Liver (tissue), 9 donors: ENCODE results near the gene FAM149B1. TPM values are rescaled to one million over a fixed set of nuclear protein-coding genes. Genes with fewer than 3 reads are reported as not detected.
"Not testable (repeated sequence)": the region's sequence is repeated elsewhere in the genome, so short reads cannot be mapped to it uniquely, and the experiment has no call there.

Experiments used
- DNase-seq: peaks from one replicate; pipeline ENCODE4 v3.0.0-alpha.2; 2017; ENCODE audit warnings: low spot score
- H3K27ac ChIP-seq, 2 donors: one replicate each; pipeline ENCODE4 v1.7.0; 2013; ENCODE audit warnings: inconsistent platforms in 2 of 2, low read length in 2 of 2, control low read depth in 1 of 2, low read depth in 1 of 2, mild to moderate bottlenecking in 1 of 2
- H3K27me3 ChIP-seq, 4 donors: one replicate each; pipeline versions ENCODE4 v1.6.1 to v1.7.0; 2013; ENCODE audit warnings: low read length in 3 of 4, inconsistent platforms in 1 of 4, mild to moderate bottlenecking in 1 of 4, moderate library complexity in 1 of 4; ENCODE audit not compliant: control insufficient read depth in 4 of 4, insufficient read depth in 4 of 4
- H3K36me3 ChIP-seq, 4 donors: one replicate each; pipeline versions ENCODE4 v1.6.1 to v1.7.0; 2013; ENCODE audit warnings: low read length in 3 of 4, mild to moderate bottlenecking in 3 of 4, low read depth in 1 of 4, moderate library complexity in 1 of 4; ENCODE audit not compliant: control insufficient read depth in 4 of 4, insufficient read depth in 3 of 4
- H3K4me1 ChIP-seq, 4 donors: one replicate each; pipeline versions ENCODE4 v1.6.1 to v1.7.0; 2013; ENCODE audit warnings: low read length in 3 of 4, mild to moderate bottlenecking in 3 of 4, moderate library complexity in 1 of 4; ENCODE audit not compliant: control insufficient read depth in 4 of 4, insufficient read depth in 4 of 4
- H3K4me3 ChIP-seq, 3 donors: one replicate each; pipeline versions ENCODE4 v1.6.1 to v1.7.0; 2013; ENCODE audit warnings: low read length in 3 of 3, control low read depth in 1 of 3, low read depth in 1 of 3, mild to moderate bottlenecking in 1 of 3
- H3K9ac ChIP-seq, 2 donors: one replicate each; pipeline ENCODE4 v1.7.0; 2013; ENCODE audit warnings: low read length in 2 of 2, mild to moderate bottlenecking in 2 of 2, moderate library complexity in 2 of 2, control low read depth in 1 of 2, low read depth in 1 of 2
- H3K9me3 ChIP-seq, 4 donors: one replicate each; pipeline versions ENCODE4 v1.6.1 to v1.7.0; 2013; ENCODE audit warnings: low read length in 3 of 4; ENCODE audit not compliant: control insufficient read depth in 4 of 4
- ATF3 ChIP-seq: IDR thresholded peaks from 2 replicates; pipeline ENCODE4 v1.6.1; 2016; ENCODE audit warnings: antibody characterized with exemption
- EGR1 ChIP-seq, 2 donors: IDR thresholded peaks; 2 replicates each; pipeline ENCODE4 v1.6.1; 2016 to 2018; ENCODE audit warnings: antibody characterized with exemption in 2 of 2, low read depth in 2 of 2
- FOXA1 ChIP-seq: IDR thresholded peaks from 2 replicates; pipeline ENCODE4 v1.6.1; 2016; ENCODE audit warnings: antibody characterized with exemption
- FOXA2 ChIP-seq: IDR thresholded peaks from 2 replicates; pipeline ENCODE4 v1.6.1; 2016; ENCODE audit warnings: antibody characterized with exemption
- GABPA ChIP-seq, 2 donors: IDR thresholded peaks in 1 of 2; conservative IDR thresholded peaks in 1 of 2; 2 replicates each; pipeline ENCODE4 v1.6.1; 2016; ENCODE audit warnings: antibody characterized with exemption in 2 of 2, mild to moderate bottlenecking in 1 of 2, moderate library complexity in 1 of 2
- HNF4A ChIP-seq, 2 donors: conservative IDR thresholded peaks; 2 replicates each; pipeline ENCODE4 v1.6.1; 2016; ENCODE audit warnings: antibody characterized with exemption in 2 of 2, mild to moderate bottlenecking in 2 of 2
- HNF4G ChIP-seq: IDR thresholded peaks from 2 replicates; pipeline ENCODE4 v1.6.1; 2016; ENCODE audit warnings: antibody characterized with exemption
- JUND ChIP-seq, 2 donors: IDR thresholded peaks; 2 replicates each; pipeline ENCODE4 v1.6.1; 2016; ENCODE audit warnings: antibody characterized with exemption in 2 of 2
- MAX ChIP-seq: IDR thresholded peaks from 2 replicates; pipeline ENCODE4 v1.6.1; 2016; ENCODE audit warnings: antibody characterized with exemption
- NR2F2 ChIP-seq: IDR thresholded peaks from 2 replicates; pipeline ENCODE4 v1.6.1; 2016; ENCODE audit warnings: antibody characterized with exemption
- RAD21 ChIP-seq, 2 donors: IDR thresholded peaks; 2 replicates each; pipeline ENCODE4 v1.6.1; 2016; ENCODE audit warnings: antibody characterized with exemption in 2 of 2, mild to moderate bottlenecking in 2 of 2
- SP1 ChIP-seq: IDR thresholded peaks from 2 replicates; pipeline ENCODE4 v1.6.1; 2018; ENCODE audit warnings: antibody characterized with exemption, mild to moderate bottlenecking
- TAF1 ChIP-seq: conservative IDR thresholded peaks from 2 replicates; pipeline ENCODE4 v1.6.1; 2016; ENCODE audit warnings: antibody characterized with exemption, mild to moderate bottlenecking
- YY1 ChIP-seq: IDR thresholded peaks from 2 replicates; pipeline ENCODE4 v1.6.1; 2016; ENCODE audit warnings: antibody characterized with exemption, mild to moderate bottlenecking
- ZBTB33 ChIP-seq: IDR thresholded peaks from 2 replicates; pipeline ENCODE4 v1.6.1; 2016; ENCODE audit warnings: antibody characterized with exemption
- WGBS: extraction: QIAGEN DNeasy Blood & Tissue Kit; methylation state at CpG from one replicate; pipeline ENCODE4 v1.1.7; 2013; 5-methylcytosine and 5-hydroxymethylcytosine counted together
- polyA plus RNA-seq, 2 donors: library from polyadenylated mRNA; stranded (reverse) in 1 of 2; unstranded in 1 of 2; fragments of 200-250 nt in 1 of 2; fragments of >200 nt in 1 of 2; fragmentation: Nextera tagmentation in 1 of 2; extraction: Ambion mirVana in 1 of 2; gene quantifications; one replicate each; pipeline versions ENCODE4 v1.2.1 to v1.2.3, GENCODE V29; 2013 to 2015
- total RNA-seq, 2 donors: library from RNA; depleted of rRNA; stranded (reverse); fragments of >200 nt; gene quantifications; one replicate each; pipeline ENCODE4 v1.2.3, GENCODE V29; 2014
- TF ChIP-seq, protein P1 (sequence below): IDR thresholded peaks from 2 replicates; pipeline ENCODE4 v1.6.1; 2016; ENCODE audit warnings: antibody characterized with exemption, mild to moderate bottlenecking
- TF ChIP-seq, protein P2 (sequence below): fragments of 150-350 bp; IDR thresholded peaks from 2 replicates; pipeline ENCODE4 v1.5.1; 2017; ENCODE audit warnings: improper control_type of control experiment, low read depth, low read length; ENCODE audit not compliant: missing input control
- donor health status: healthy.
- donor health status: healthy.
- donor health status: healthy.
- donor health status: healthy.
- donor health status: healthy.

The FAM149B1 gene
- total and polyA plus RNA-seq, 4 donors, result 7.3 to 12.9 (median 9.1) TPM

GRCh38 chr10:73253225-73253555 is 85.3 kb downstream of the FAM149B1 start:
- peak overlapping the region; percentile 83 to 99 for H3K9ac ChIP-seq
- no peaks in the 10 kb centered on the region for H3K27me3 ChIP-seq
- peak overlapping the region; percentile 83 to 97 (median 94) for H3K4me3 ChIP-seq
- 1% methylated on average over 4 of the region's 4 CpGs for WGBS
- TF ChIP-seq ZBTB33 (no peak), TAF1 (no peak), GABPA (IDR thresholded peaks at IDR 0.05 in 1 of 2, conservative IDR thresholded peaks at IDR 0.05 in 1 of 2) (no peak), HNF4A (conservative IDR thresholded peaks at IDR 0.05) (no peak), RAD21 (IDR thresholded peaks at IDR 0.05) (no peak), FOXA1 (no peak), MAX (no peak)
- no peaks in the 10 kb centered on the region for H3K9me3 ChIP-seq
- peaks cover 4 to 27% (median 23%) of the 10 kb centered on the region in 4 donors for H3K4me1 ChIP-seq
- peaks cover 3 to 7% (median 5%) of the 10 kb centered on the region in 4 donors for H3K36me3 ChIP-seq
- no peak for DNase-seq
- peak overlapping the region in 1 of 2 donors; percentile 90 for H3K27ac ChIP-seq

DNA sequence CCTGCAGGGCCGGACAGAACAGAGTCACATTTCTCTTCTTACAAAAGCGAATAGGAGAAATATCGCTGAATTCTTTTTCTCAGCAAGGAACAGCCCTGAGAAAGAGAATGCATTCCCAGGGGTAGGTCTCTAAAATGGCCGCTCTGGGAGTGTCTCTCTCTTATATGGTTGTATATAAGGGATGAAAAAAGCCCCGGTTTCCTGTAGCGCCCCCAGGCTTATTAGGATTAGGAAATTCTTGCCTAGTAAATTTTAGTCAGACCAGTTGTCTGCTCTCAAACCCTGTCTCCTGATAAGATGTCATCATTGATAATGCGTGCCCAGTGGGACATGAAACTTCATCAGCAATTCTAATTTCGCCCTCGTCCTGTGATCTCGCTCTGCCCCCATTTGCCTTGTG is 90.7 kb downstream of the FAM149B1 start:
- not testable (repeated sequence) for H3K27me3 ChIP-seq, H3K9ac ChIP-seq, H3K9me3 ChIP-seq, DNase-seq, H3K4me3 ChIP-seq, H3K4me1 ChIP-seq, H3K36me3 ChIP-seq, H3K27ac ChIP-seq
- WGBS, result 97% methylated on average over 10 of the region's 10 CpGs

DNA sequence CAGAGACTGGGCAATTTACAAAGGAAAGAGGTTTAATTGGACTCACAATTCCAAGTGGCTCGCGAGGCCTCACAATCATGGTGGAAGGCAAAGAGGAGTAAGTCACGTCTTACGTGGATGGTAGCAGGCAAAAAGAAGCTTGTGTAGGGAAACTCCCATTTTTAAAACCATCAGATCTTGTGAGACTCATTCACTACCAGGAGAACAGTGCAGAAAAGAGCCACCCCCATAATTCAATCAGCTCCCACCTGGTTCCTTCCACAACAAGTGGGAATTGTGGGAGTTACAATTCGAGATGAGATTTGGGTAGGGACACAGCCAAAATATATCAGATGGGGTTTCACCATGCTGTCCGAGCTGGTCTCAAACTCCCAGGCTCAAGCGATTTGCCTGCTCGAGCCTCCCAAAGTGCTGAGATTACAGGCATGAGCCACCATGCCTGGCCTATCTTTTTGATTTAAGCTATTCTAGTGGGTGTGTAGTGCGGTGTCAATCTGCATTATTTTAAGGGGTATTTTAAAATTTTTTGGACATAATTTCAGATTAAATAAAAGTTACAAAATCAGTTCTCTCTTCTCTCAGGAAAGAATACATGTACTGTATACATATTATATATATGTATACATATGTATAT is 93.6 kb downstream of the FAM149B1 start:
- no peak for DNase-seq
- 96% methylated on average over 9 of the region's 9 CpGs for WGBS
- H3K27me3 ChIP-seq, result no peaks in the 10 kb centered on the region
- no peak for TF ChIP-seq NR2F2
- TF ChIP-seq FOXA2, result no peak
- no peak for TF ChIP-seq SP1
- TF ChIP-seq FOXA1, result no peak
- TF ChIP-seq, protein P1, sequence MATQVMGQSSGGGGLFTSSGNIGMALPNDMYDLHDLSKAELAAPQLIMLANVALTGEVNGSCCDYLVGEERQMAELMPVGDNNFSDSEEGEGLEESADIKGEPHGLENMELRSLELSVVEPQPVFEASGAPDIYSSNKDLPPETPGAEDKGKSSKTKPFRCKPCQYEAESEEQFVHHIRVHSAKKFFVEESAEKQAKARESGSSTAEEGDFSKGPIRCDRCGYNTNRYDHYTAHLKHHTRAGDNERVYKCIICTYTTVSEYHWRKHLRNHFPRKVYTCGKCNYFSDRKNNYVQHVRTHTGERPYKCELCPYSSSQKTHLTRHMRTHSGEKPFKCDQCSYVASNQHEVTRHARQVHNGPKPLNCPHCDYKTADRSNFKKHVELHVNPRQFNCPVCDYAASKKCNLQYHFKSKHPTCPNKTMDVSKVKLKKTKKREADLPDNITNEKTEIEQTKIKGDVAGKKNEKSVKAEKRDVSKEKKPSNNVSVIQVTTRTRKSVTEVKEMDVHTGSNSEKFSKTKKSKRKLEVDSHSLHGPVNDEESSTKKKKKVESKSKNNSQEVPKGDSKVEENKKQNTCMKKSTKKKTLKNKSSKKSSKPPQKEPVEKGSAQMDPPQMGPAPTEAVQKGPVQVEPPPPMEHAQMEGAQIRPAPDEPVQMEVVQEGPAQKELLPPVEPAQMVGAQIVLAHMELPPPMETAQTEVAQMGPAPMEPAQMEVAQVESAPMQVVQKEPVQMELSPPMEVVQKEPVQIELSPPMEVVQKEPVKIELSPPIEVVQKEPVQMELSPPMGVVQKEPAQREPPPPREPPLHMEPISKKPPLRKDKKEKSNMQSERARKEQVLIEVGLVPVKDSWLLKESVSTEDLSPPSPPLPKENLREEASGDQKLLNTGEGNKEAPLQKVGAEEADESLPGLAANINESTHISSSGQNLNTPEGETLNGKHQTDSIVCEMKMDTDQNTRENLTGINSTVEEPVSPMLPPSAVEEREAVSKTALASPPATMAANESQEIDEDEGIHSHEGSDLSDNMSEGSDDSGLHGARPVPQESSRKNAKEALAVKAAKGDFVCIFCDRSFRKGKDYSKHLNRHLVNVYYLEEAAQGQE, result no peak
- TF ChIP-seq JUND (IDR thresholded peaks at IDR 0.05), result no peak
- TF ChIP-seq YY1, result no peak
- TF ChIP-seq GABPA (IDR thresholded peaks at IDR 0.05 in 1 of 2, conservative IDR thresholded peaks at IDR 0.05 in 1 of 2), result no peak
- no peak for TF ChIP-seq HNF4A (conservative IDR thresholded peaks at IDR 0.05)
- no peak for TF ChIP-seq MAX
- TF ChIP-seq EGR1 (IDR thresholded peaks at IDR 0.05; ENCODE audit: low read depth in 2 of 2), result no peak
- TF ChIP-seq, protein P2, sequence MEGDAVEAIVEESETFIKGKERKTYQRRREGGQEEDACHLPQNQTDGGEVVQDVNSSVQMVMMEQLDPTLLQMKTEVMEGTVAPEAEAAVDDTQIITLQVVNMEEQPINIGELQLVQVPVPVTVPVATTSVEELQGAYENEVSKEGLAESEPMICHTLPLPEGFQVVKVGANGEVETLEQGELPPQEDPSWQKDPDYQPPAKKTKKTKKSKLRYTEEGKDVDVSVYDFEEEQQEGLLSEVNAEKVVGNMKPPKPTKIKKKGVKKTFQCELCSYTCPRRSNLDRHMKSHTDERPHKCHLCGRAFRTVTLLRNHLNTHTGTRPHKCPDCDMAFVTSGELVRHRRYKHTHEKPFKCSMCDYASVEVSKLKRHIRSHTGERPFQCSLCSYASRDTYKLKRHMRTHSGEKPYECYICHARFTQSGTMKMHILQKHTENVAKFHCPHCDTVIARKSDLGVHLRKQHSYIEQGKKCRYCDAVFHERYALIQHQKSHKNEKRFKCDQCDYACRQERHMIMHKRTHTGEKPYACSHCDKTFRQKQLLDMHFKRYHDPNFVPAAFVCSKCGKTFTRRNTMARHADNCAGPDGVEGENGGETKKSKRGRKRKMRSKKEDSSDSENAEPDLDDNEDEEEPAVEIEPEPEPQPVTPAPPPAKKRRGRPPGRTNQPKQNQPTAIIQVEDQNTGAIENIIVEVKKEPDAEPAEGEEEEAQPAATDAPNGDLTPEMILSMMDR, result no peak
- TF ChIP-seq TAF1, result no peak
- no peak for TF ChIP-seq ZBTB33
- TF ChIP-seq RAD21 (IDR thresholded peaks at IDR 0.05), result no peak
- TF ChIP-seq ATF3, result no peak
- TF ChIP-seq HNF4G, result no peak

More for the DNA sequence above, 93.6 kb downstream of the FAM149B1 start:
- Histone ChIP-seq H3K9me3 (no peaks in the 10 kb centered on the region), H3K9ac (no peak overlapping the region), H3K27ac (no peak overlapping the region), H3K4me3 (no peak overlapping the region), H3K36me3 (no peaks in the 10 kb centered on the region), H3K4me1 (peaks cover 0 to 4% (median 0%) of the 10 kb centered on the region in 4 donors)
